ENCODE data around the gene ABI1. TPM values are rescaled to one million over a fixed set of nuclear protein-coding genes. Genes with fewer than 3 reads are reported as not detected.

ABI1 gene
- total RNA-seq, 1 donor from 2014 or later: 43.1 TPM

DNA sequence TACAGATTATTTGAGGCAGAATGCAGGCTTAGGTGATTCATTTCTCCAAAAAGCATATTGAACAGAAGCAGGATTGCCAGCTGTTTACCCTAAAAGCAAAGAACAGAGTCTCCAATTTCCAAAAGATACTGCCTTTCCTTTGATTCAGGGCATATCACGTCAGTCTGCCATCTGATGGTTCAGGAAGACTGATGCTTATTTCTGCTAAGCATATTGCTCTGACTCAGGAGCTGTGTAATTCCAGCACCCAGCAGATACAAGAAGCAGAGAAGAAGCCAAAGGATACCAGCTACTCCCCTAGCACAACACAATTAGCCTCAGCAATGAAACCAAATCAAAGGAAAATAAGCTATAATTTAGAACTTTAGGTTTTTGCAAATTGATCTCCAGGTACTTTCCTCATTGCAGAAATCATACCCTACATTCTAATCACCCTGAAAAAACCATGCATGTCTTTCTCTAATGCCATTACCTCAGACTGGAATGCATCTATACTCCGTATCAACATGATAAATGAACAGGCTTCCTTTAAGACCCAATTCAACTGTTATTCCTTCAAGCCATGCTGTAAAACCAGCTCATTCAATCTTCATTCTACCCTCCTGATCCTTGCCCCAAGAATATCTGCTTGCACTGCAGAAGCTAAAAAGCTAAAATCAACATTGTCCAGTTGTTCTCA lies 55.1 kb downstream of the ABI1 start:
- Histone ChIP-seq H3K4me3 (no peak overlapping the region), H3F3A (ENCODE audit: low read depth) (no peaks in the 10 kb centered on the region), H3K4me2 (no peak overlapping the region), H3K79me2 (ENCODE audit: low read depth) (peaks cover 77% of the 10 kb centered on the region), H4K20me1 (ENCODE audit: low read depth) (peaks cover 54% of the 10 kb centered on the region), H2AFZ (replicated peaks) (no peak overlapping the region), H3K36me3 (no peaks in the 10 kb centered on the region), H3K27me3 (no peaks in the 10 kb centered on the region), H3K27ac (no peak overlapping the region), H3K9ac (no peak overlapping the region), H3K4me1 (peaks cover 35% of the 10 kb centered on the region), H3K9me3 (ENCODE audit: low read depth) (no peaks in the 10 kb centered on the region)
- no peak overlapping the region for H3K27ac Mint-ChIP-seq
- no peaks in the 10 kb centered on the region for H3K9me3 Mint-ChIP-seq
- no peaks in the 10 kb centered on the region for H3K27me3 Mint-ChIP-seq (ENCODE audit: insufficient read depth, low read depth)
- H3K36me3 Mint-ChIP-seq: peaks cover 3% of the 10 kb centered on the region
- TF ChIP-seq EZH2 (IDR thresholded peaks at IDR 0.05) (no peak), EZH2phosphoT487 (IDR thresholded peaks at IDR 0.05) (no peak)
- TF ChIP-seq, protein P1, sequence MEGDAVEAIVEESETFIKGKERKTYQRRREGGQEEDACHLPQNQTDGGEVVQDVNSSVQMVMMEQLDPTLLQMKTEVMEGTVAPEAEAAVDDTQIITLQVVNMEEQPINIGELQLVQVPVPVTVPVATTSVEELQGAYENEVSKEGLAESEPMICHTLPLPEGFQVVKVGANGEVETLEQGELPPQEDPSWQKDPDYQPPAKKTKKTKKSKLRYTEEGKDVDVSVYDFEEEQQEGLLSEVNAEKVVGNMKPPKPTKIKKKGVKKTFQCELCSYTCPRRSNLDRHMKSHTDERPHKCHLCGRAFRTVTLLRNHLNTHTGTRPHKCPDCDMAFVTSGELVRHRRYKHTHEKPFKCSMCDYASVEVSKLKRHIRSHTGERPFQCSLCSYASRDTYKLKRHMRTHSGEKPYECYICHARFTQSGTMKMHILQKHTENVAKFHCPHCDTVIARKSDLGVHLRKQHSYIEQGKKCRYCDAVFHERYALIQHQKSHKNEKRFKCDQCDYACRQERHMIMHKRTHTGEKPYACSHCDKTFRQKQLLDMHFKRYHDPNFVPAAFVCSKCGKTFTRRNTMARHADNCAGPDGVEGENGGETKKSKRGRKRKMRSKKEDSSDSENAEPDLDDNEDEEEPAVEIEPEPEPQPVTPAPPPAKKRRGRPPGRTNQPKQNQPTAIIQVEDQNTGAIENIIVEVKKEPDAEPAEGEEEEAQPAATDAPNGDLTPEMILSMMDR (IDR thresholded peaks at IDR 0.05): no peak
- peaks cover 2% of the 10 kb centered on the region for H3K4me1 Mint-ChIP-seq
- no peak for DNase-seq (ENCODE audit: low spot score)
- no peak overlapping the region for H3K4me3 Mint-ChIP-seq

DNA sequence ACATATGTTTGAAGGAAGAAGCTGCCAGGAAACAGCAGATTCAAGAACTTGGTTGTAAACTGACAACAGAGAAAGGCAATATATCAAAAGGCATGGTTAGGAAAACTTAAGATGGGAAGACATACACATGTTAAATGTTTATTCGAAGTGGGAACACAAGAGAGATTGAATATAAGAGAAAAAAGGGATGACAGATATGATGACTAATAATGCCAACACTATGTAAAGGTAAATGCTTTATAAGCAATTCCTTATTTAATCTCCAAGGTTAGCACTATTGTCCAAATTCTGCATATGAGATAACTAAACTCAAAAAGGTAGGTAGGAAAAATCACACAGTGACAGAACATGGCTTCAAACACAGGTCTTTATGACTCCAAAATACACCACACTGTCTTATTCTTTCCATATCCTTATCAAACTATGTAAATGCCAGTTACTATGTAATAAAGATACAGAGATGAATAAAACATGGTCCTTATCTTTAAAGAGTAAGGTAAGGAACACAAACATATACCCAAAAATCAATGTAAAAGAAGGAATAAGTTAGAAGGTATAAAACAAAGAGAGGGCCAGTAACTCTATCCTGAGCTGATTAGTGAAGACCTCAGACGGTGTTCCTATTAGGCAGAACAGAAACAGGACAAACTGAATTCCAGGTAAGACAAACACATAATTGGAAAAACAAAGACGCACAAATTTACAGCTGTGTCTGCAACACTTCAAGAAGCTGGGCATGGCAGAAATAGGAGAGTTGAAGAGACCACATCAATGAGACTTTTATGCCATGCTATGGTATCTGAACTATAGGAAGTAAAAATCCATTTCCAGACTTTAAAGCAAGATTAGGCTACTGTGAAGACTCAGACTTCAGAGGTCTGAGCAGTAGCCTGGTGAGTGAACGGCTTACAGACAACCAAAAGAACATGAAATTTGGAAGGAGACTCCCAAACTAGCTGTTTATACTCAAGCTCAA lies 56.1 kb downstream of the ABI1 start:
- H3K4me3 ChIP-seq: no peak overlapping the region
- H4K20me1 ChIP-seq (ENCODE audit: low read depth): peaks cover 54% of the 10 kb centered on the region
- no peaks in the 10 kb centered on the region for H3K27me3 ChIP-seq
- no peak overlapping the region for H3K9ac ChIP-seq
- TF ChIP-seq EZH2 (IDR thresholded peaks at IDR 0.05): no peak
- TF ChIP-seq EZH2phosphoT487 (IDR thresholded peaks at IDR 0.05): no peak
- TF ChIP-seq, protein P1 (IDR thresholded peaks at IDR 0.05): no peak
- H3K4me1 ChIP-seq: peaks cover 35% of the 10 kb centered on the region
- H3K4me3 Mint-ChIP-seq: no peak overlapping the region
- no peak for DNase-seq (ENCODE audit: low spot score)
- H2AFZ ChIP-seq (replicated peaks): no peak overlapping the region
- H3K27ac Mint-ChIP-seq: no peak overlapping the region
- H3K4me1 Mint-ChIP-seq: peaks cover 2% of the 10 kb centered on the region
- H3K4me2 ChIP-seq: no peak overlapping the region
- H3K27me3 Mint-ChIP-seq (ENCODE audit: insufficient read depth, low read depth): no peaks in the 10 kb centered on the region
- peak overlapping the region; percentile 22 for H3K27ac ChIP-seq
- H3K79me2 ChIP-seq (ENCODE audit: low read depth): peaks cover 83% of the 10 kb centered on the region
- no peaks in the 10 kb centered on the region for H3K36me3 ChIP-seq
- H3K9me3 Mint-ChIP-seq: peaks cover under 1% of the 10 kb centered on the region
- peaks cover 3% of the 10 kb centered on the region for H3K36me3 Mint-ChIP-seq
- H3K9me3 ChIP-seq (ENCODE audit: low read depth): no peaks in the 10 kb centered on the region
- H3F3A ChIP-seq (ENCODE audit: low read depth): no peaks in the 10 kb centered on the region

DNA sequence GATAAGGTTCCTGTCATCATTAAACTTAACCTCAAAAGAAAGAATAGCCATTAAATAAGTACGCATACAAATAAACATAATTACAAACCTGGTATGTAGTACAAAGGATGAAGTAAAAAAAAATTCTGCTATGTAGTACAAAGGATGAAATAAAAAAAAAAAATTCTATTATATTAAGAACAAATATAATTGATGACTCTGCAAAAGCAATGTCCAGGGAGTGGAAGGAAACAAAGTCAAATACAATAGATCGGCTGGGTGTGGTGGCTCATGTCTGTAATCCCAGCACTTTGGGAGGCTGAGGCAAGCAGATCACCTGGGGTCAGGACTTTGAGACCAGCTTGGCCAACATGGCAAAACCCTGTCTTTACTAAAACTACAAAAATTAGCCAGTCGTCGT lies 56.9 kb downstream of the ABI1 start:
- Mint-ChIP-seq H3K36me3 (peaks cover 5% of the 10 kb centered on the region), H3K27ac (no peak overlapping the region), H3K27me3 (ENCODE audit: insufficient read depth, low read depth) (no peaks in the 10 kb centered on the region), H3K9me3 (peaks cover 4% of the 10 kb centered on the region), H3K4me3 (no peak overlapping the region), H3K4me1 (peaks cover 2% of the 10 kb centered on the region)
- DNase-seq (ENCODE audit: low spot score): no peak
- peaks cover 88% of the 10 kb centered on the region for H3K79me2 ChIP-seq (ENCODE audit: low read depth)
- peaks cover 35% of the 10 kb centered on the region for H3K4me1 ChIP-seq
- no peak for TF ChIP-seq EZH2 (IDR thresholded peaks at IDR 0.05)
- TF ChIP-seq EZH2phosphoT487 (IDR thresholded peaks at IDR 0.05): no peak
- TF ChIP-seq, protein P1 (IDR thresholded peaks at IDR 0.05): no peak
- H3K4me3 ChIP-seq: no peak overlapping the region
- H3K9me3 ChIP-seq (ENCODE audit: low read depth): no peaks in the 10 kb centered on the region
- H3K27me3 ChIP-seq: no peaks in the 10 kb centered on the region
- H3K27ac ChIP-seq: no peak overlapping the region
- no peaks in the 10 kb centered on the region for H3F3A ChIP-seq (ENCODE audit: low read depth)
- H2AFZ ChIP-seq (replicated peaks): no peak overlapping the region
- H4K20me1 ChIP-seq (ENCODE audit: low read depth): peaks cover 54% of the 10 kb centered on the region
- H3K4me2 ChIP-seq: no peak overlapping the region
- H3K36me3 ChIP-seq: no peaks in the 10 kb centered on the region
- H3K9ac ChIP-seq: no peak overlapping the region
